Measurements from ENCODE around the gene PRR20A.

DNA sequence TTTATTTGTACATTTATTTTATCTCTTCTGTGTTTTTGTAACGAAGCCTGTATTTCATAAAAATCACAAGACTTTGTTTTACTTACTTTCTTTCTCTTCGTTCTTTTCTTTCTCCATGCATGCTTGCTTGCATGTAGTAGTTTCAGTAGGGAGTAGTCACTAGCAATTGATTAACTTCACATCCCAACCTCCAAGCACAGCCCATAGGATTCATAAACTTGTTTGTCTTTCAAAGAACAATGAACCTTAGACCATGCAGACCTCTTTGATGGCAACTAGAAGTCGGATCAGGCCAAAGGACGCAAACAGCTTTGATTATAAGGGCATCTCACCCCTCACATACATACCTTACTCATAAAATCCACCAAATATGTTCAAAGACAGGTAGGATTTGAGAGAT is 3.1 kb upstream of the PRR20A start:
- no peak for TF ChIP-seq REST (IDR thresholded peaks at IDR 0.05; ENCODE audit: insufficient replicate concordance, low read depth)
- no peak for TF ChIP-seq CTCF (IDR thresholded peaks at IDR 0.05; ENCODE audit: insufficient read depth, low read length)
- TF ChIP-seq GABPA (IDR thresholded peaks at IDR 0.05; ENCODE audit: low read depth) = no peak
- no peak for TF ChIP-seq POLR2AphosphoS5 (IDR thresholded peaks at IDR 0.05; ENCODE audit: low read depth)
